NB4 (cell line): Measurements from ENCODE around the gene ZNF512B.
"Not testable (repeated sequence)": the region's sequence is repeated elsewhere in the genome, so short reads cannot be mapped to it uniquely, and the experiment has no call there.

Experiments
- POLR2A ChIP-seq: IDR thresholded peaks from 2 replicates; pipeline ENCODE4 v1.6.1; 2011; ENCODE audit warnings: mild to moderate bottlenecking; ENCODE audit not compliant: insufficient read length; ENCODE audit errors: extremely low read depth
- TF ChIP-seq, protein P1 (sequence below): IDR thresholded peaks from one replicate; pipeline ENCODE4 v1.5.1; 2012; ENCODE audit warnings: low read depth, low read length

GRCh38 chr20:63976511-63976910 lies 6.8 kb upstream of the ZNF512B start:
- TF ChIP-seq, protein P1, sequence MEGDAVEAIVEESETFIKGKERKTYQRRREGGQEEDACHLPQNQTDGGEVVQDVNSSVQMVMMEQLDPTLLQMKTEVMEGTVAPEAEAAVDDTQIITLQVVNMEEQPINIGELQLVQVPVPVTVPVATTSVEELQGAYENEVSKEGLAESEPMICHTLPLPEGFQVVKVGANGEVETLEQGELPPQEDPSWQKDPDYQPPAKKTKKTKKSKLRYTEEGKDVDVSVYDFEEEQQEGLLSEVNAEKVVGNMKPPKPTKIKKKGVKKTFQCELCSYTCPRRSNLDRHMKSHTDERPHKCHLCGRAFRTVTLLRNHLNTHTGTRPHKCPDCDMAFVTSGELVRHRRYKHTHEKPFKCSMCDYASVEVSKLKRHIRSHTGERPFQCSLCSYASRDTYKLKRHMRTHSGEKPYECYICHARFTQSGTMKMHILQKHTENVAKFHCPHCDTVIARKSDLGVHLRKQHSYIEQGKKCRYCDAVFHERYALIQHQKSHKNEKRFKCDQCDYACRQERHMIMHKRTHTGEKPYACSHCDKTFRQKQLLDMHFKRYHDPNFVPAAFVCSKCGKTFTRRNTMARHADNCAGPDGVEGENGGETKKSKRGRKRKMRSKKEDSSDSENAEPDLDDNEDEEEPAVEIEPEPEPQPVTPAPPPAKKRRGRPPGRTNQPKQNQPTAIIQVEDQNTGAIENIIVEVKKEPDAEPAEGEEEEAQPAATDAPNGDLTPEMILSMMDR: not testable (repeated sequence)
- not testable (repeated sequence) for TF ChIP-seq POLR2A
